Psoas muscle (tissue), 8 donors: ENCODE data around the gene BMPER. TPM values are rescaled to one million over a fixed set of nuclear protein-coding genes. Genes with fewer than 3 reads are reported as not detected.
A peak's percentile ranks its signal among the peaks of the same experiment; 100 is the strongest.
"Not testable (repeated sequence)": the region's sequence is repeated elsewhere in the genome, so short reads cannot be mapped to it uniquely, and the experiment has no call there.

Experiments
- ATAC-seq, 4 donors: fragments of 200-7000 bp; cut with Tn5 transposase; one replicate each; pipeline ENCODE4 v1.9.1; 2020; ENCODE audit warnings: moderate library complexity in 3 of 4, mild to moderate bottlenecking in 2 of 4
- DNase-seq, 2 donors: peaks; one replicate each; pipeline ENCODE4 v3.0.0-alpha.2; 2020
- H3K27ac ChIP-seq: fragments of 200-600 bp; one replicate; pipeline ENCODE4 v1.8.0; 2022
- H3K27me3 ChIP-seq, 3 donors: fragments of 200-600 bp in 1 of 3; one replicate each; pipeline versions ENCODE4 v1.6.1 to v1.8.0; 2013 to 2022; ENCODE audit warnings: low read length in 2 of 3, mild to moderate bottlenecking in 2 of 3, moderate library complexity in 1 of 3; ENCODE audit not compliant: insufficient read depth in 3 of 3
- H3K36me3 ChIP-seq, 2 donors: fragments of 200-600 bp in 1 of 2; one replicate each; pipeline versions ENCODE4 v1.6.1 to v1.8.0; 2013 to 2022; ENCODE audit warnings: low read depth in 1 of 2, mild to moderate bottlenecking in 1 of 2, moderate library complexity in 1 of 2; ENCODE audit not compliant: insufficient read depth in 1 of 2
- H3K4me1 ChIP-seq: fragments of 200-600 bp; one replicate; pipeline ENCODE4 v1.8.0; 2022
- H3K4me3 ChIP-seq: fragments of 200-600 bp; one replicate; pipeline ENCODE4 v1.8.0; 2022; ENCODE audit warnings: mild to moderate bottlenecking
- H3K9me3 ChIP-seq: fragments of 200-600 bp; one replicate; pipeline ENCODE4 v1.8.0; 2022
- WGBS, 3 donors: extraction: QIAGEN DNeasy Blood & Tissue Kit; methylation state at CpG; one replicate each; pipeline versions ENCODE4 v1.1.6 to v1.1.7; 2013; 5-methylcytosine and 5-hydroxymethylcytosine counted together
- intact Hi-C, 2 donors: fragments of 100-400 bp; cut with DNase I; formaldehyde crosslinking; loops; one replicate each; pipeline versions ENCODE4 v1.11.0 to v1.14.2; 2022
- polyA plus RNA-seq, 3 donors: library from polyadenylated mRNA; stranded (reverse); fragments of 200-250 nt; gene quantifications; one replicate each; pipeline ENCODE4 v1.2.3, GENCODE V29; 2013
- total RNA-seq, 4 donors: library from RNA; stranded (reverse); fragmentation: NEBNext Ultra II Directional in 2 of 4; extraction: Animal tissue kit (Norgen Biotek cat#: 25700) in 2 of 4; gene quantifications; one replicate each; pipeline versions ENCODE4 v1.2.1 to v1.2.4, GENCODE V29; 2021 to 2023
- TF ChIP-seq, protein P1 (sequence below): fragments of 200-600 bp; IDR thresholded peaks from one replicate; pipeline ENCODE4 v1.8.0; 2022; ENCODE audit warnings: antibody characterized with exemption
- donor health status: healthy with polysubstance abuse.
- donor health status: DM: no; HTN: no; CAD: no; lungs with moderate emphysema.
- donor health status: Bipolar disorder and iron deficiency.
- donor health status: healthy.
- donor health status: DM: yes; HTN: yes; CAD: no.
- donor health status: DM: no; HTN: no; CAD: no.
- donor health status: DM: no; HTN: no; CAD: no.
- donor health status: DM: yes; HTN: yes; CAD: no.

The BMPER gene
- total and polyA plus RNA-seq, 7 donors, result 1.0 to 7.6 (median 2.4) TPM

DNA sequence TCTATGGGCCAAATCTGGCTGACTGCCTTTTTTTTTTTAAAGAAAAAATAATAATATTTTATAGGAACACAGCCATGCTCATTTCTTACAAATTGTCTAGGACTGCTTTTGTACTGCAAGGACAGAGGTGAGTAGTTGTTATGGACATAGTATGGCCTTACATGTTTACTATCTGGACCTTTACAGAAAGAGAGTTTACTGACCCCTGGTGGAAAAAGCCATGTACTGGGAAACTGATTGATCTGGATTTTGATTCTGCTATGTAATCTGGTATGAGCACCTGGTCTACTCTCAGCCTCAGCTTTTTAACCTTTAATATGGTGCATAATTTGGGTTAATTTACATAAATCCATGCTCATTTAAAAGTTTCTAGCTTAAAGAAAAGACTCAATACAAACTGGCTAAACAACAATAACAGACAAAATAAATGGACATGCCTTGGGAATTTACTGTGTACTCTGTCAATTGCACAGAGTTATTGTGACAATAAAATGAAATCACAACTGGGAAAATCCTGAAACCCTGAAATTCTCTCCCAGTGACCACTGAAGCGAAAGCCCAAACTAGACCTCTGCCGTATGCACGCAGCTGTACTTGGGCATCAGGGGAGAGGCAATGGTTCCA, 260.7 kb downstream of the BMPER start:
- intact Hi-C loops, result loop anchor here (1.0 to 5.0 kb wide), 4 partner anchors 31 to 73 kb away; no protein-coding TSS in a partner anchor
- no peak for DNase-seq
- WGBS, 3 donors, result 95 to 98% (median 96%) methylated on average over 3 of the region's 3 CpGs
- peaks cover 17% of the 10 kb centered on the region for H3K4me1 ChIP-seq
- H3K4me3 ChIP-seq, result no peak overlapping the region
- no peaks in the 10 kb centered on the region for H3K36me3 ChIP-seq
- no peaks in the 10 kb centered on the region for H3K27me3 ChIP-seq
- ATAC-seq, result peak; percentile 85 to 91 (median 88)
- peak overlapping the region; percentile 74 for H3K27ac ChIP-seq
- H3K9me3 ChIP-seq, result no peaks in the 10 kb centered on the region
- TF ChIP-seq, protein P1, sequence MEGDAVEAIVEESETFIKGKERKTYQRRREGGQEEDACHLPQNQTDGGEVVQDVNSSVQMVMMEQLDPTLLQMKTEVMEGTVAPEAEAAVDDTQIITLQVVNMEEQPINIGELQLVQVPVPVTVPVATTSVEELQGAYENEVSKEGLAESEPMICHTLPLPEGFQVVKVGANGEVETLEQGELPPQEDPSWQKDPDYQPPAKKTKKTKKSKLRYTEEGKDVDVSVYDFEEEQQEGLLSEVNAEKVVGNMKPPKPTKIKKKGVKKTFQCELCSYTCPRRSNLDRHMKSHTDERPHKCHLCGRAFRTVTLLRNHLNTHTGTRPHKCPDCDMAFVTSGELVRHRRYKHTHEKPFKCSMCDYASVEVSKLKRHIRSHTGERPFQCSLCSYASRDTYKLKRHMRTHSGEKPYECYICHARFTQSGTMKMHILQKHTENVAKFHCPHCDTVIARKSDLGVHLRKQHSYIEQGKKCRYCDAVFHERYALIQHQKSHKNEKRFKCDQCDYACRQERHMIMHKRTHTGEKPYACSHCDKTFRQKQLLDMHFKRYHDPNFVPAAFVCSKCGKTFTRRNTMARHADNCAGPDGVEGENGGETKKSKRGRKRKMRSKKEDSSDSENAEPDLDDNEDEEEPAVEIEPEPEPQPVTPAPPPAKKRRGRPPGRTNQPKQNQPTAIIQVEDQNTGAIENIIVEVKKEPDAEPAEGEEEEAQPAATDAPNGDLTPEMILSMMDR, result peak; percentile 68

DNA sequence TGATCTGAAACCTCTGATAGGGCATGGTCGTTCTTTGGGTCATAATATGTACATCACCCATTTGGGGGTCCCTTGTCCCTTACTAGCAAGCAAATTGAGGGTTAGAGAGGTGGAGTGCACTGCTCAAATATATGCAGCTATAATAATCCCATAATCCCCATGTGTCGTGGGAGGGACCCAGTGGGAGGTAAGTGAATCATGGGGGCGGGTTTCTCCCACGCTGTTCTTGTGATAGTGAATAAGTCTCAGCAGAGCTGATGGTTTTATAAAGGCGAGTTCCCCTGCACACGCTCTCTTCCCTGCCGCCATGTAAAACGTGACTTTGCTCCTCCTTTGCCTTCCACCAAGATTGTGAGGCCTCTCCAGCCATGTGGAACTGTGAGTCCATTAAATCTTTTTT, 262.7 kb downstream of the BMPER start:
- H3K27ac ChIP-seq, result no peak overlapping the region
- DNase-seq (no peak), ATAC-seq (no peak)
- TF ChIP-seq, protein P1, result no peak
- no peak overlapping the region for H3K4me3 ChIP-seq
- H3K36me3 ChIP-seq, result no peaks in the 10 kb centered on the region
- intact Hi-C loops, result loop anchor here in 1 of 2 donors (5.0 kb wide), 1 partner anchor 36 kb away; no protein-coding TSS in a partner anchor
- H3K9me3 ChIP-seq, result no peaks in the 10 kb centered on the region
- 78 to 93% (median 91%) methylated on average over 8 of the region's 8 CpGs for WGBS, 3 donors
- peaks cover 17% of the 10 kb centered on the region for H3K4me1 ChIP-seq
- no peaks in the 10 kb centered on the region for H3K27me3 ChIP-seq

DNA sequence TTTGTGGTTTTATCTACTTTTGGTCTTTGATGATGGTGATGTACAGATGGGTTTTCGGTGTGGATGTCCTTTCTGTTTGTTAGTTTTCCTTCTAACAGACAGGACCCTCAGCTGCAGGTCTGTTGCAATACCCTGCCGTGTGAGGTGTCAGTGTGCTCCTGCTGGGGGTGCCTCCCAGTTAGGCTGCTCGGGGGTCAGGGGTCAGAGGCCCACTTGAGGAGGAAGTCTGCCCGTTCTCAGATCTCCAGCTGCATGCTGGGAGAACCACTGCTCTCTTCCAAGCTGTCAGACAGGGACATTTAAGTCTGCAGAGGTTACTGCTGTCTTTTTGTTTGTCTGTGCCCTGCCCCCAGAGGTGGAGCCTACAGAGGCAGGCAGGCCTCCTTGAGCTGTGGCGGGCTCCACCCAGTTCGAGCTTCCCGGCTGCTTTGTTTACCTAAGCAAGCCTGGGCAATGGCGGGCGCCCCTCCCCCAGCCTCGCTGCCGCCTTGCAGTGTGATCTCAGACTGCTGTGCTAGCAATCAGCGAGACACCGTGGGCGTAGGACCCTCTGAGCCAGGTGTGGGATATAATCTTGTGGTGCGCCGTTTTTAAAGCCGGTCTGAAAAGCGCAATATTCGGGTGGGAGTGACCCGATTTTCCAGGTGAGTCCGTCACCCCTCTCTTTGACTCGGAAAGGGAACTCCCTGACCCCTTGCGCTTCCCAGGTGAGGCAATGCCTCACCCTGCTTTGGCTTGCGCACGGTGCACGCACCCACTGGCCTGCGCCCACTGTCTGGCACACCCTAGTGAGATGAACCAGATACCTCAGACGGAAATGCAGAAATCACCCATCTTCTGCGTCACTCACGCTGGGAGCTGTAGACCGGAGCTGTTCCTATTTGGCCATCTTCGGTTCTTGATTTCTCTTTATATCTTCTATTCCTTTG, 269.6 kb downstream of the BMPER start:
- intact Hi-C loops, H3K27me3 ChIP-seq, H3K27ac ChIP-seq, ATAC-seq, H3K9me3 ChIP-seq, H3K36me3 ChIP-seq, H3K4me3 ChIP-seq, H3K4me1 ChIP-seq, DNase-seq: not testable (repeated sequence)
- WGBS, 3 donors, result 81 to 87% (median 83%) methylated on average over 23 to 29 of the region's 32 CpGs

DNA sequence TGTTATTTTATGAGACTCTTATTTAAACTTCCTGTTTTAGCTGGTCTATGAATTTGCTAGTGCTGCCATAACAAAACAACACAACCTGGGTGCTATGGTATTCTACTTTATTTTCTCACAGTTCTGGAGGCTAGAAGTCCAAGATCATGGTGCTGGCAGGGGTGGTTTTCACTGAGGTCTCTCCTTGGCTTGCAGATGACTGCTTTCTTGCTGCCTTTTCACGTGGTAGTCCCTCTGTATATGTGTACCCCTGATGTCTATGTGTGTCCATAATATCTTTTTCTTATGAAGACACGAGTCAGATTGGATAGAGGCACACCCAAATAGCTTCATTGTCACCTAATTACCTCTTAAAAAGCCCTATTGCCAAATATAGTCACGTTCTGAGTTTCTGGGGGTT, 270.5 kb downstream of the BMPER start:
- no peak for DNase-seq
- ATAC-seq, result no peak
- Histone ChIP-seq H3K4me1 (no peaks in the 10 kb centered on the region), H3K36me3 (no peaks in the 10 kb centered on the region), H3K9me3 (no peaks in the 10 kb centered on the region), H3K27ac (no peak overlapping the region), H3K27me3 (no peaks in the 10 kb centered on the region), H3K4me3 (no peak overlapping the region)
- intact Hi-C loops, result no loop called here
- 82 to 86% (median 83%) methylated on average over 3 of the region's 3 CpGs for WGBS, 3 donors
- TF ChIP-seq, protein P1, result no peak

DNA sequence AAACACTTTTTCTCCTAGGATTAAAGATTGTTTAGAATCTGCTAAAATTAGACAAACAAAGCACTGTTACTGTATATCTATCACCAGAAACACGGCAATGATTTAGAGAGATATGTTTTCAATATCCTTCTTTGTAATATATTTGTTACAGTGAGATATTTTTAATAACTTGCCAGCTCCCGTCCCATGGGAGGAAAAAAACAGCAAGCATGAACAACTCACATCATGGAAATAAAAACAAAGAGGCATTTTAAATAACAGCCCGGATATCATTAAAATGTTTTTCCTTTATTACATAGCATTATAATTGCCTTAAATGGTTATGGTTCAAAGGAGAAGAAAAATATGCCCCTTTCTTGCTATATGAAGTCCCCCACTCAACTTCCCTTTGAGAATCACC, 272.1 kb downstream of the BMPER start:
- ATAC-seq (no peak), DNase-seq (no peak)
- 26 to 36% (median 28%) methylated on average over 3 of the region's 3 CpGs for WGBS, 3 donors
- Histone ChIP-seq H3K36me3 (no peaks in the 10 kb centered on the region), H3K4me1 (no peaks in the 10 kb centered on the region), H3K27ac (no peak overlapping the region), H3K4me3 (no peak overlapping the region), H3K9me3 (no peaks in the 10 kb centered on the region), H3K27me3 (no peaks in the 10 kb centered on the region)
- intact Hi-C loops, result no loop called here
- TF ChIP-seq, protein P1, result no peak
